Coronary artery (tissue), 2 donors: ENCODE results near the gene SETD3.

Experiments
- DNase-seq: peaks from one replicate; pipeline ENCODE4 v3.0.0-alpha.2; 2017; ENCODE audit warnings: low spot score
- H3K27ac ChIP-seq, 2 donors: fragments of 200-600 bp; sonication (generic); one replicate each; pipeline ENCODE4 v1.5.1; 2016 to 2019
- H3K4me3 ChIP-seq: fragments of 200-600 bp; sonication (generic); 2 replicates; pipeline ENCODE4 v1.5.1; 2016; ENCODE audit warnings: mild to moderate bottlenecking, moderate library complexity
- TF ChIP-seq, protein P1 (sequence below): fragments of 200-600 bp; sonication (generic); IDR thresholded peaks from one replicate; pipeline ENCODE4 v1.5.1; 2019; ENCODE audit warnings: antibody characterized with exemption

SETD3 gene

DNA sequence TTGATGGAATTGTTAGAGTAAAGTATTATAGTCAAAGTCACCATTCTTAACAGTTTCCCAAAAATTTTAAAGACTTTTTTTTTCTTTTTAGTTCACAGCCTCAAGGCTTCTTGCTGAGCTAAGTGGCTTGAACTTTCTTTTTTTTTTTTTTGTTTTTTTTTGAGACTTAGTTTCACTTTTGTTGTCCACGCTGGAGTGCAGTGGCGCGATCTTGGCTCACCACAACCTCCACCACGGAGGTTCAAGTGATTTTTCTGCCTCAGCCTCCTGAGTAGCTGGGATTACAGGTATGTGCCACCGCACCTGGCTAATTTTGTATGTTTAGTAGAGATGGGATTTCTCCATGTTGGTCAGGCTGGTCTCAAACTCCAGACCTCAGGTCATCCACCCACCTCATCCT lies 92.8 kb downstream of the SETD3 start:
- Histone ChIP-seq H3K4me3 (no peak overlapping the region), H3K27ac (no peak overlapping the region)
- TF ChIP-seq, protein P1, sequence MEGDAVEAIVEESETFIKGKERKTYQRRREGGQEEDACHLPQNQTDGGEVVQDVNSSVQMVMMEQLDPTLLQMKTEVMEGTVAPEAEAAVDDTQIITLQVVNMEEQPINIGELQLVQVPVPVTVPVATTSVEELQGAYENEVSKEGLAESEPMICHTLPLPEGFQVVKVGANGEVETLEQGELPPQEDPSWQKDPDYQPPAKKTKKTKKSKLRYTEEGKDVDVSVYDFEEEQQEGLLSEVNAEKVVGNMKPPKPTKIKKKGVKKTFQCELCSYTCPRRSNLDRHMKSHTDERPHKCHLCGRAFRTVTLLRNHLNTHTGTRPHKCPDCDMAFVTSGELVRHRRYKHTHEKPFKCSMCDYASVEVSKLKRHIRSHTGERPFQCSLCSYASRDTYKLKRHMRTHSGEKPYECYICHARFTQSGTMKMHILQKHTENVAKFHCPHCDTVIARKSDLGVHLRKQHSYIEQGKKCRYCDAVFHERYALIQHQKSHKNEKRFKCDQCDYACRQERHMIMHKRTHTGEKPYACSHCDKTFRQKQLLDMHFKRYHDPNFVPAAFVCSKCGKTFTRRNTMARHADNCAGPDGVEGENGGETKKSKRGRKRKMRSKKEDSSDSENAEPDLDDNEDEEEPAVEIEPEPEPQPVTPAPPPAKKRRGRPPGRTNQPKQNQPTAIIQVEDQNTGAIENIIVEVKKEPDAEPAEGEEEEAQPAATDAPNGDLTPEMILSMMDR = no peak
- DNase-seq = no peak

DNA sequence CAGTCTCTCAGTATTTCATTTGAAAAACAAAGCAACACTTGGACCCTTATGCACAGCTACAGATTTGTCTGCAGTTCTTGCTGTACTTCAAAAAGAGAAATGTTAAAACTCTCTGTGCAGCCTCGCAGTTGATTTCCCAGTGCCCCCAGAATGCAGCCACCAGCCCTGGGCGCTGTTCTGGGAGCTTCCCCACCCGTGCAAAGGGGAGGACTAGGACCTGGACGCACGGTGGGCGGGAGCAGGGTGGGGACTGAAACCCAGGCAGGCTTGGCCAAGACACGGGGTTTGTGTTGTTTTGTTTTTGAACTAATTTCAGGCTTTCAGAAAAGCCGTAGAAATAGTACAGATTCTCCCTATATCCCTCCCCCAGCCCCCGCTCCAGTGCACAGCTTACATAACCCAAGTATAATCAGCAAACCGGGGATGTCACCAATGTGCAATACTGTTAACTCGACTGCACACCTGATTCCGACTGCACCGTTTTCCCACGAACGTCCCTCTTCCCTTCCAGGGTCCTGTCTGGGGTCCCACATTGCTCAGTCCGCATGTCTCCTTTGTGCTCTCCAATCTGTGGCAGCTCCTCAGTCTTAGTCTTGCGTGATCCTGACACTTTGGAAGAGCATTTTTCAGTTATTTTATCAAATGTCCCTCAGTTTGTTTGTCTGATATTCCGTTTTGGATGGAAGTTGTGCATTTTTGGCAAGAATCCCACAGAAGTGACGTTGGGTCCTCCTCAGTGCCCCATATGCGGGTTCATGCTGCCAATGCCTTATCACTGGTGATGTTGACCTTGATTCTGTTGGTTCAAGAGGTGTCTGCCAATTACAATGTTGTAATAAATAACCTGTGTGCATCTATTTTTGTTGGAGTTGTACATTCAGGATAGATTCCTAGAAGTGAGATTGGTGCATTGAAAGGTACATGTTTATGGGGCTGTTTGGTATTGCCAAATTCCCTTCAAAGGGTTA lies 95.9 kb downstream of the SETD3 start:
- Histone ChIP-seq H3K4me3 (no peak overlapping the region), H3K27ac (no peak overlapping the region)
- no peak for DNase-seq
- TF ChIP-seq, protein P1 = no peak

DNA sequence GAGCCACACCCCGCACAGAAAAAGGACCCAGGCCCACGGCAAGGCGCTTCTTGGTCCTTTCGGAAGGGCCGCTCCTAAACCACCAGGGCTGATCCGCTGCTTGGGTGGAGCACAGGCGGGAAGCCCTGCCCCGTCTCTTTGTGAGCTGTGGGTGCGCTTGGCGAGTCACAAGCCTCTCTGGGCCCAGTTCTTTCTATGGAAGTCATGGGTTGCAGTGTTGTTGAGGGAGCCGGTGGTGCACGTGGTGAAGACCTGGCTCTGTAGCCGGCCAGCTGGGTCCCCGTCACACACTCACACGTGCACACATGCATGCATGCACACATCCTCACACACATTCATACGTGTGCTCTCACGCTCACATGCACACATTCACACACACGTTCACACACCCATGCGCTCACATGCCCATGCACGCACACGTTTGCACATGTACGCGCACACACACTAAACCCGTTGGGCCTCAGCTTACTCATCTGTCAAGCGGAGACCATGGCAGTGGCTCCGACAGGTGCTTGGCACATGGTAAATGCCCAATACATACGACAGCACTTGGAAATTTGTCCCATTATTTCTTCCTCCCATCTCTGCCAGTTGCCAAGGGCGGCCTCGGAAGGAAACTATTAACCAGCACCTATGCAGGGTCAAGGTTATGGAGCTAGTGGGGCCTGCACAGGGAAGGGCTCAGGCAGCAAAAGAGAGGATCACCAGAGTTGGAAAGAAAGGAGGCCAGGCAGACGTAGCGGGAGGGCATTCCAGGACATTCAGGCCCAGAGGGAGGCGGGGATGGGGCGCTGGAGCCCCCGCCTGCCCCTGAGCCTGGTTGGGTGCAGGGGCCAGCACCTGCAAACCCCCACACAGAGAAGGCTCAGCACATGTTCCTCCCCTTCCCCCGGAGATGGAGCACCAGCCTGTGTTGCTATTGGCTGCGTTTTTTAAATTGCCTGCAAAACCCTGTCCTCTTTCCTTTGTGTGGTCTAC lies 96.9 kb downstream of the SETD3 start:
- no peak overlapping the region for H3K4me3 ChIP-seq
- TF ChIP-seq, protein P1 = no peak
- DNase-seq = no peak
- no peak overlapping the region for H3K27ac ChIP-seq

DNA sequence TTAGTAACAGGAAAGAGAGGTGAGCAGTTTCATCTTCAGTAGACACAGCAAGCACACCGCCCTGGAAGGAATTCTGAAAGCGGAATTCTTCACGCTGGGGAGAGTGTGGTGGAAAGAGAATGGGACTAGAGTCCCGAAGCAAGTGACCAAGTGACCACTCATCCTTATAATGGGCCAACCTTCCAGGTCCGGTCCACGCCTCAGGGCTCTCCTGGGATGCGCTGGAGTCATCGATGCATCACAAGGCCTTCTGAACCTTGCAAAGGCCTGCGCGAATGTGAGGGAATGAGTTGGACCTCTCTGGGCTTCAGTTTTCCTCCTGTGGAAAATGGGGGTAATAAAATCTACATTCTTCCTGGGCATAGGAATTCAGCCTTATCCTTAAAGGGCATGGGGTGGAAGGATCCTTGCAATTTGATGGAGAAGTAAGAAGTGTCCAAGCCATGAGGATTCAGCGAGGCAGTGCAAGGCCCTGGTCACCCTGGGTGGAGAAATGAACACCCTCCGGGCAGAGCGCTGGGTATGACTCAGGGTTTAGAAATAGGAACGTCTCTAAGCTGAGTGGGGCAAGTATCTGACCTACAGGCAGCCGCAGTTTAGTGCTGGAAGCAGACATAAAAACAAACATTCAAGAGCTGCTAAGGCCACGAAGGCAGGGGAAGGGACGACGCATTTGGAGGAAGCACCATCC lies 97.7 kb downstream of the SETD3 start:
- Histone ChIP-seq H3K27ac (no peak overlapping the region), H3K4me3 (no peak overlapping the region)
- TF ChIP-seq, protein P1 = no peak
- no peak for DNase-seq

DNA sequence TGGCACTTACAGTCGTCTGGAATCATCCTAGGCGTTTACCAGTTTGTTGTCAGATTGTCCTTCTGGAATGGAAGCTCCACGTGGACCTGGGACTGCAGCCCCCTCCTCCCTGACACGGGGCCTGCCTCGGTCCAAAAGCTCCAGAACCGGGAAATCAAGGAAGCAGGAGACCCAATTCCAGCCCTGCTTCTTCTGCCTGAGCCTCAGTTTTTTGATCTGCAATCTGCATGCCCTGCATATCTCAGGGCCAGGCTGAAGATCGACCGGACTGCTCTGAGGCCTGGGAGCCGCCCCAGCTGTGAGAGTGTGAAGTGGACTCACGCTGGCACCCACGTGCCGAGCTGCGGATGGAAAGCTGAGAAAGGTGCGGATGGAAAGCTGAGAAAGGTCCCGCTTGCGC lies 98.6 kb downstream of the SETD3 start:
- DNase-seq = no peak
- Histone ChIP-seq H3K27ac (no peak overlapping the region), H3K4me3 (no peak overlapping the region)
- TF ChIP-seq, protein P1 = no peak

DNA sequence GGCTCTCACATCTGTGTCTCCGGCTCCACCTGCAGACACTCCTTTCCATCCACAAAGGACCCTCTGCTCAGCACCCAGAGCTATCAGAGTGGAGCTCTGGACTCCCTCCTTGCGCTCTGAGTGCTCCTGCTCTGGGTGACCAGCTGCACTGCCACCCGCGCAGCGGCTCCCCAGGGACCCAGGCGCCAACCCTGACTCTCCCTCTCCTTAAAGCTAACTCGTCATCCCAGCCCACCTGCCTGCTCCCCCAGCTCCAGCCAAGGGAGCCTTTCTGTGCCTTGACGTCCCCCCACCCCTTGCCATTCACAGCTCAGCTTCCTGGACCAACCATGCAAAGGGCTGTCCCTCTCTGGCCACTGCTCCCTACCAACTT lies 99.0 kb downstream of the SETD3 start:
- TF ChIP-seq, protein P1 = no peak
- H3K4me3 ChIP-seq = no peak overlapping the region
- H3K27ac ChIP-seq = no peak overlapping the region
- no peak for DNase-seq
